HCT116 (cell line): ENCODE measurements around the gene C1orf159.

Experiments used
- EZH2phosphoT487 ChIP-seq: fragments of 200-600 bp; IDR thresholded peaks from 2 replicates; pipeline ENCODE4 v1.6.1; 2018; ENCODE audit warnings: antibody characterized with exemption, borderline replicate concordance
- ZNF274 ChIP-seq: fragments of 200-500 bp; sonication (Bioruptor generic); IDR thresholded peaks from 2 replicates; pipeline ENCODE4 v1.6.1; 2014; ENCODE audit warnings: mild to moderate bottlenecking, low read depth, low read length, inconsistent platforms
- TF ChIP-seq, protein P1 (sequence below), 3 experiments: fragments of 200-600 bp in 1 of 3; sonication (generic) in 1 of 3; IDR thresholded peaks in 2 of 3; conservative IDR thresholded peaks in 1 of 3; 2 replicates each; pipeline ENCODE4 v1.5.1; 2012 to 2017; ENCODE audit warnings: low read depth in 2 of 3, low read length in 2 of 3, antibody characterized with exemption in 1 of 3, borderline replicate concordance in 1 of 3, control low read depth in 1 of 3, mild to moderate bottlenecking in 1 of 3, mixed read lengths in 1 of 3, mixed run types in 1 of 3, moderate library complexity in 1 of 3; ENCODE audit not compliant: insufficient read depth in 1 of 3
- TF ChIP-seq, protein P2 (sequence below): IDR thresholded peaks from 2 replicates; pipeline ENCODE4 v1.6.1; 2012

DNA sequence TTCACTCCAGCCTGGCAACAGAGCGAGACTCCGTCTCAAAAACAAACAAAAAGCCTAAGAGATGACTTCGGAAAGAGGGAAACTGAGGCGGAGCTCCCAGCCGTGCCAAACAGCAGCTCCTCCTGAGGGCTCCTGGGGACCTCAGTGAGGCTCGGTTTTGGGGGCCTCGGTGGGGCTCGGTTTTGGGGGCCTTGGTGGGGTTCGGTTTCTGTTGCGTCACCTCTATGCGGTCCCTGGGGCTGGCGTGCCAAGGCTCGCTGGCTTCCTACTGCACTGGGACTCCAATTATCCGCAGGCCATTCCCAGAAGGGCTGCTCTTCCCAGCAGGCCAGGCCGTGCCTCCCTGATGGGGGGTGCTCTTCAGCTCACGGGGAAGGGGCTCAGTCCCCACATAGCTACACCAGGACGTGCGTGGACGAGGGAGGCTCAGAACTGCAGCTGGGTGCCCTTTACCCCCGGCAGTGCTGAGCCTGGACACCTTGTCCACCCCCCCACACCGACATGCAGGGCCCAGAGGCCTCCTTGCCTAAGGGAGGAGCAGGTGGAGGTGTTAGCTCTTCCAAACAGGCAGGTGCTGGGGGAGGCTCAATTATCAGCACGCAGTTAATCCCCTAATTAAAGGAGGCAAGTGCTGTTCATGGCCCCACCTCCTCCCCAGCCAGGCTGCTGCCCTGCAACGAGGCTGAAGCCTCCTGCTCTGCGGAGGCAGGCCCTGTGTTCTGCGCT, 5.1 kb upstream of the C1orf159 start:
- TF ChIP-seq, protein P1, sequence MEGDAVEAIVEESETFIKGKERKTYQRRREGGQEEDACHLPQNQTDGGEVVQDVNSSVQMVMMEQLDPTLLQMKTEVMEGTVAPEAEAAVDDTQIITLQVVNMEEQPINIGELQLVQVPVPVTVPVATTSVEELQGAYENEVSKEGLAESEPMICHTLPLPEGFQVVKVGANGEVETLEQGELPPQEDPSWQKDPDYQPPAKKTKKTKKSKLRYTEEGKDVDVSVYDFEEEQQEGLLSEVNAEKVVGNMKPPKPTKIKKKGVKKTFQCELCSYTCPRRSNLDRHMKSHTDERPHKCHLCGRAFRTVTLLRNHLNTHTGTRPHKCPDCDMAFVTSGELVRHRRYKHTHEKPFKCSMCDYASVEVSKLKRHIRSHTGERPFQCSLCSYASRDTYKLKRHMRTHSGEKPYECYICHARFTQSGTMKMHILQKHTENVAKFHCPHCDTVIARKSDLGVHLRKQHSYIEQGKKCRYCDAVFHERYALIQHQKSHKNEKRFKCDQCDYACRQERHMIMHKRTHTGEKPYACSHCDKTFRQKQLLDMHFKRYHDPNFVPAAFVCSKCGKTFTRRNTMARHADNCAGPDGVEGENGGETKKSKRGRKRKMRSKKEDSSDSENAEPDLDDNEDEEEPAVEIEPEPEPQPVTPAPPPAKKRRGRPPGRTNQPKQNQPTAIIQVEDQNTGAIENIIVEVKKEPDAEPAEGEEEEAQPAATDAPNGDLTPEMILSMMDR (IDR thresholded peaks at IDR 0.05 in 2 of 3, conservative IDR thresholded peaks at IDR 0.05 in 1 of 3; ENCODE audit: borderline replicate concordance in 1 of 3, insufficient read depth in 1 of 3, low read depth in 2 of 3, low read length in 2 of 3), result no peak
- TF ChIP-seq, protein P2, sequence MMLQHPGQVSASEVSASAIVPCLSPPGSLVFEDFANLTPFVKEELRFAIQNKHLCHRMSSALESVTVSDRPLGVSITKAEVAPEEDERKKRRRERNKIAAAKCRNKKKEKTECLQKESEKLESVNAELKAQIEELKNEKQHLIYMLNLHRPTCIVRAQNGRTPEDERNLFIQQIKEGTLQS, result no peak
- TF ChIP-seq ZNF274, result no peak
- TF ChIP-seq EZH2phosphoT487, result no peak
